Measurements from ENCODE around the gene ACAD9.

The ACAD9 gene

GRCh38 chr3:128935922-128936321, 56.5 kb downstream of the ACAD9 start:
- DNase-seq (ENCODE audit: low read depth), result no peak

- DNase-seq (ENCODE audit: low read depth), result no peak
Observed at GRCh38 chr3:128936341-128936740, 56.9 kb downstream of the ACAD9 start.

GRCh38 chr3:128940252-128940651, 60.8 kb downstream of the ACAD9 start:
- DNase-seq (ENCODE audit: low read depth), result no peak

GRCh38 chr3:128942161-128942952, 62.9 kb downstream of the ACAD9 start:
- no peak for DNase-seq (ENCODE audit: low read depth)

- no peak for DNase-seq (ENCODE audit: low read depth)
Observed at GRCh38 chr3:128945041-128945877, 65.8 kb downstream of the ACAD9 start.

- DNase-seq (ENCODE audit: low read depth), result no peak
Observed at GRCh38 chr3:128945878-128946175, 66.4 kb downstream of the ACAD9 start.

GRCh38 chr3:128946411-128946810, 67.0 kb downstream of the ACAD9 start:
- no peak for DNase-seq (ENCODE audit: low read depth)

- no peak for DNase-seq (ENCODE audit: low read depth)
Observed at GRCh38 chr3:128949158-128949557, 69.7 kb downstream of the ACAD9 start.

GRCh38 chr3:128950223-128950938, 71.0 kb downstream of the ACAD9 start:
- no peak for DNase-seq (ENCODE audit: low read depth)

- DNase-seq (ENCODE audit: low read depth), result no peak
Observed at GRCh38 chr3:128956440-128956839, 77.0 kb downstream of the ACAD9 start.

All from activated T-cell treated with anti-CD3 and anti-CD28 coated beads for 24 hours (primary cell).